CD4-positive, alpha-beta T cell (primary cell): ENCODE data around the gene OSBPL10. TPM values are rescaled to one million over a fixed set of nuclear protein-coding genes. Genes with fewer than 3 reads are reported as not detected.

Source experiments
- ATAC-seq: fragments of 200-7000 bp; cut with Tn5 transposase; one replicate; pipeline ENCODE4 v1.10.0; 2022; ENCODE audit warnings: mild to moderate bottlenecking; ENCODE audit not compliant: poor library complexity
- CTCF ChIA-PET: fragments of 350-600 bp; sonication (Branson Sonifier 250); formaldehyde crosslinking; loops from one replicate; lab custom pipeline; 2021; ENCODE audit warnings: antibody characterized with exemption, inconsistent platforms; lab: Charles Lee
- POLR2A ChIA-PET: fragments of 350-600 bp; sonication (Branson Sonifier 250); formaldehyde crosslinking; loops from one replicate; lab custom pipeline; 2021; ENCODE audit warnings: antibody characterized with exemption, inconsistent platforms; lab: Charles Lee
- DNase-seq, 14 experiments: peaks; one replicate each; pipeline ENCODE4 v3.0.0-alpha.2; 2013 to 2020; ENCODE audit warnings: mixed read lengths in 2 of 14
- H3K27ac ChIP-seq, 2 donors: one replicate each; pipeline versions ENCODE4 v1.5.1 to v1.7.0; 2013; ENCODE audit warnings: low read length in 2 of 2, low read depth in 1 of 2, mild to moderate bottlenecking in 1 of 2
- H3K27me3 ChIP-seq, 2 experiments: 1 replicate in 1 of 2; 2 replicates in 1 of 2; pipeline versions ENCODE4 v1.6.1 to v1.7.0; 2013; ENCODE audit warnings: low read length in 2 of 2, control low read depth in 1 of 2, mild to moderate bottlenecking in 1 of 2, moderate library complexity in 1 of 2; ENCODE audit not compliant: insufficient read depth in 2 of 2, control insufficient read depth in 1 of 2
- H3K36me3 ChIP-seq: one replicate; pipeline ENCODE4 v1.6.1; 2013; ENCODE audit warnings: low read length, control low read depth; ENCODE audit not compliant: insufficient read depth
- H3K4me1 ChIP-seq: one replicate; pipeline ENCODE4 v1.6.1; 2013; ENCODE audit warnings: low read length, control low read depth; ENCODE audit not compliant: insufficient read depth
- H3K4me3 ChIP-seq: one replicate; pipeline ENCODE4 v1.5.1; 2013; ENCODE audit warnings: mild to moderate bottlenecking, low read length, moderate library complexity
- H3K9me3 ChIP-seq, 2 experiments: 1 replicate in 1 of 2; 2 replicates in 1 of 2; pipeline versions ENCODE4 v1.6.1 to v1.7.0; 2013; ENCODE audit warnings: low read length in 2 of 2, mild to moderate bottlenecking in 2 of 2, control low read depth in 1 of 2, moderate library complexity in 1 of 2; ENCODE audit not compliant: control insufficient read depth in 1 of 2, insufficient read depth in 1 of 2
- H3K27ac Mint-ChIP-seq: one replicate; pipeline ENCODE4 v1.8.0; 2020; ENCODE audit warnings: mixed read lengths
- H3K27me3 Mint-ChIP-seq: one replicate; pipeline ENCODE4 v1.8.0; 2021; ENCODE audit warnings: mixed read lengths
- H3K36me3 Mint-ChIP-seq: one replicate; pipeline ENCODE4 v1.8.0; 2021; ENCODE audit warnings: low read depth, mixed read lengths
- H3K4me1 Mint-ChIP-seq: one replicate; pipeline ENCODE4 v1.8.0; 2021; ENCODE audit warnings: low read depth, mixed read lengths
- H3K4me3 Mint-ChIP-seq: one replicate; pipeline ENCODE4 v1.8.0; 2020; ENCODE audit warnings: mild to moderate bottlenecking, mixed read lengths
- H3K9me3 Mint-ChIP-seq: one replicate; pipeline ENCODE4 v1.8.0; 2020; ENCODE audit warnings: mixed read lengths
- CTCF ChIP-seq: fragments of 200-600 bp; IDR thresholded peaks from one replicate; pipeline ENCODE4 v1.8.0; 2022; ENCODE audit warnings: antibody characterized with exemption, mild to moderate bottlenecking
- intact Hi-C, 2 experiments: fragments of 100-400 bp; cut with DNase I in 1 of 2; cut with micrococcal nuclease in 1 of 2; formaldehyde crosslinking; loops; one replicate each; pipeline versions ENCODE4 v1.15.1 to v1.9.0; 2023 to 2025; cut with DNase I, micrococcal nuclease
- total RNA-seq, 174 experiments: library from RNA in 2 of 174; stranded (reverse) in 2 of 174; gene quantifications; one replicate each; pipeline ENCODE4 v1.2.3 and lab custom pipeline; 2021 to 2026

The OSBPL10 gene
- total RNA-seq, 2 experiments from 2014 or later, result not detected

DNA sequence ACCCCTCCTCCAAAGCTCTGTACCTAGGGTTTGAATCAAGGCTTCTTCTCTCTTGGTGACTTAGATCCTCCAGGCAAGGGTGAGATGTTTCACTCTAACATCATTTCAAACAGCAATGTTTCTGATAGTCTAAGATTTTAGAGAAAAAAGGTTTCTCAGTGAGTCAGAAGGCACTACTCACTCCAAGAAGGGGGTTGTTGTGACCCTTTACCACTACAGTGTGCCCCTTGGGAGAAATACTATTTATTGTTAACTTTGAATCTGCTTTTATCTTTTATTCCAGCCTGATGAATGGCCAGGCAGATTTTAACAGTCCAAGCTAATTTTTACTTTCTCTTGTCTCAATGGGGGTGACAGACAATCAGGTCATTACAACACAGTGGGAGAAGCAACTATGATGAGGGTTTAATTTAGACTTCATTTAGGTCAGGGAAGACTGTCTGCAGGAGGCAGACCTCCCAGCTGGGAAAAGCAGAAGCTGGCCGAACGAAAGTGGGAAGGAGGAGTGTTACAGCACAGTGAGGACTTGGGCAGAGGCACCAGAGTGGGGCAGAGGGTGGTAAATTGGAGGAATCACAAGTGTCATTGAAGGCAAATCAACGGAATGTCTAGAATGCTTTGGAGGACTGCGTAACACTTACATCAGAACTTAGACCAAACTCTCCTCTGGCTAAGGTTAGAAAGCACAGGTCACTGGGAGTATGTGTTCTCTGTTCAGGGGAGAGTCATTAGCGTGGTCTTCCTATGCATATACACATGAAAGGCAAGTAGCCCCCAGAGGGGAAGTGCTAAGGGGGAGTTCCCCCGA, 21.7 kb upstream of the OSBPL10 start:
- intact Hi-C loops, result no loop called here
- no peak for DNase-seq
- Histone ChIP-seq H3K9me3 (no peaks in the 10 kb centered on the region), H3K4me3 (no peak overlapping the region), H3K27me3 (peaks cover 0 to 15% of the 10 kb centered on the region in 2 experiments), H3K4me1 (no peaks in the 10 kb centered on the region), H3K36me3 (no peaks in the 10 kb centered on the region), H3K27ac (no peak overlapping the region)
- no peaks in the 10 kb centered on the region for H3K9me3 Mint-ChIP-seq
- CTCF ChIA-PET, result interaction anchor here (1.0 kb wide), 1 partner anchor 43 kb away, joined by 3 read pairs; no protein-coding TSS in a partner anchor
- no peaks in the 10 kb centered on the region for H3K36me3 Mint-ChIP-seq
- peaks cover 43% of the 10 kb centered on the region for H3K27me3 Mint-ChIP-seq
- no peak for ATAC-seq
- no peaks in the 10 kb centered on the region for H3K4me1 Mint-ChIP-seq
- H3K27ac Mint-ChIP-seq, result no peak overlapping the region
- no peak for TF ChIP-seq CTCF
- POLR2A ChIA-PET, result no interaction called here
- no peak overlapping the region for H3K4me3 Mint-ChIP-seq

DNA sequence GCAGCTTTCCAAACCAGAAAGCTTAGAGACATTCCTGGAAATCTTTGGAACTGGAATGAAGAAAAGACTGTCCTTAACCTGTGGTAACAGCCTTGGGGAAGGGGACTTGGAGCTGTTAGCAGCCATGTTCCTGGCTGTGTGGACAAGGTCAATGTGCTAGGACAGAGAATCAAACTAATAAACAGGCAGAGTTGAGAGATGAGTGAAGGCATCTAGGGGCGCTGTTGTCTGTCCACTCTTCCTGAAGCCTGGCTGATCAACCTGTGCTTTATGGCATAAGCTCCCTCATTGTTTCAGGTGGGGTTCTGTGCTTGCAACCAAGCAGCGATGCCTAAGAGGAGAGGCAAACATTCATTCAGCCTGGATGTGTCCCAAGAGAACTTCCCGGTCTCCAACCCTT, 19.8 kb upstream of the OSBPL10 start:
- Mint-ChIP-seq H3K4me3 (no peak overlapping the region), H3K4me1 (no peaks in the 10 kb centered on the region), H3K27me3 (peaks cover 40% of the 10 kb centered on the region), H3K36me3 (no peaks in the 10 kb centered on the region), H3K27ac (no peak overlapping the region), H3K9me3 (no peaks in the 10 kb centered on the region)
- Histone ChIP-seq H3K4me3 (no peak overlapping the region), H3K9me3 (no peaks in the 10 kb centered on the region), H3K4me1 (no peaks in the 10 kb centered on the region), H3K36me3 (no peaks in the 10 kb centered on the region), H3K27me3 (peaks cover 0 to 15% of the 10 kb centered on the region in 2 experiments), H3K27ac (no peak overlapping the region)
- intact Hi-C loops, result no loop called here
- POLR2A ChIA-PET, result no interaction called here
- TF ChIP-seq CTCF, result no peak
- DNase-seq (no peak), ATAC-seq (no peak)
- CTCF ChIA-PET, result no interaction called here

DNA sequence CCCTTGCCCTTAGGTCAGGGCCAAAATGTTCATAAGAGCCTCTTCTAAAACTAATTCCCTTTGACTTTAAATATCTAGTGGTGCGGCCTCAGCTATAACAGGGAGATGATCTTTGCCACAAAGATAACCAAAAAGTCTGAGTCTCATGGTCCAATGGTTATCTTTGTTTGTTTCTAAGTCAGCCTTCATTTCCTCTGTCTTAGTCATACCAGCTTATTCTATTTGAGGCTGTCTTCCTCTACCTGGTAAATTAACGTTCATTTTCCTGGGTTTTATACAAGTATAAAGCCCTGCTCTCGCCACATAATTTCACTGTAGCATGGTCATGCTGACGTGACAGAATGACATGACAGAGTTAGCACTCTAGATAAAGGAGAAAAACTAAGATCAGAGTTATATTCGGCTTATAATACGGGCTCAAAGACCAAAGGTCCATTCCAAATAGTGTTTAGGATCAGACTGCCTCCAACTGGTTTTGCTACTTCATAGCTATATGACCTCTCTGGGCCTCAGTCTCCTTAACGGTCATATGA, 18.9 kb upstream of the OSBPL10 start:
- Histone ChIP-seq H3K27ac (no peak overlapping the region), H3K4me3 (no peak overlapping the region), H3K9me3 (no peaks in the 10 kb centered on the region), H3K4me1 (no peaks in the 10 kb centered on the region), H3K27me3 (peaks cover 0 to 15% of the 10 kb centered on the region in 2 experiments), H3K36me3 (no peaks in the 10 kb centered on the region)
- ChIA-PET POLR2A (interaction anchor here (1.3 kb wide), 1 partner anchor 39 kb away, joined by 3 read pairs; no protein-coding TSS in a partner anchor), CTCF (no interaction called here)
- DNase-seq, result no peak
- H3K4me3 Mint-ChIP-seq, result no peak overlapping the region
- no peak for ATAC-seq
- no peak overlapping the region for H3K27ac Mint-ChIP-seq
- H3K4me1 Mint-ChIP-seq, result no peaks in the 10 kb centered on the region
- TF ChIP-seq CTCF, result no peak
- intact Hi-C loops, result no loop called here
- H3K9me3 Mint-ChIP-seq, result no peaks in the 10 kb centered on the region
- peaks cover 40% of the 10 kb centered on the region for H3K27me3 Mint-ChIP-seq
- no peaks in the 10 kb centered on the region for H3K36me3 Mint-ChIP-seq
